GM23338 (cell line): ENCODE results near the gene ACBD7. TPM values are rescaled to one million over a fixed set of nuclear protein-coding genes. Genes with fewer than 3 reads are reported as not detected.

ENCODE experiments used
- ATAC-seq: fragments of 200-7000 bp; cut with Tn5 transposase; 3 replicates; pipeline ENCODE4 v1.9.1; 2020
- DNase-seq: peaks from one replicate; pipeline ENCODE4 v3.0.0-alpha.2; 2015; ENCODE audit warnings: low spot score
- H2AFZ ChIP-seq: fragments of 200-600 bp; sonication (generic); 2 replicates; pipeline ENCODE4 v1.8.0; 2016; ENCODE audit warnings: antibody characterized with exemption, mild to moderate bottlenecking, moderate library complexity
- H3F3A ChIP-seq: fragments of 200-600 bp; sonication (generic); replicated peaks from 2 replicates; pipeline ENCODE4 v1.8.0; 2017; ENCODE audit warnings: antibody characterized with exemption, mixed run types, low read depth
- H3K27ac ChIP-seq: fragments of 200-600 bp; sonication (generic); 2 replicates; pipeline ENCODE4 v1.6.1; 2016; ENCODE audit warnings: low read depth
- H3K27me3 ChIP-seq: fragments of 200-600 bp; sonication (generic); 2 replicates; pipeline ENCODE4 v1.8.0; 2016; ENCODE audit warnings: mild to moderate bottlenecking, mixed run types, moderate library complexity; ENCODE audit not compliant: insufficient read depth
- H3K36me3 ChIP-seq: fragments of 200-600 bp; sonication (generic); 2 replicates; pipeline ENCODE4 v1.8.0; 2016; ENCODE audit warnings: mild to moderate bottlenecking; ENCODE audit not compliant: insufficient read depth
- H3K4me1 ChIP-seq: fragments of 200-600 bp; sonication (generic); 2 replicates; pipeline ENCODE4 v1.8.0; 2016; ENCODE audit warnings: mild to moderate bottlenecking, moderate library complexity; ENCODE audit not compliant: insufficient read depth
- H3K4me2 ChIP-seq: fragments of 200-600 bp; sonication (generic); 2 replicates; pipeline ENCODE4 v1.7.1; 2017; ENCODE audit warnings: mixed run types
- H3K4me3 ChIP-seq: fragments of 200-600 bp; sonication (generic); 2 replicates; pipeline ENCODE4 v1.6.1; 2016; ENCODE audit warnings: mixed run types
- H3K79me2 ChIP-seq: fragments of 200-600 bp; sonication (generic); replicated peaks from 2 replicates; pipeline ENCODE4 v1.8.0; 2017; ENCODE audit warnings: mild to moderate bottlenecking; ENCODE audit not compliant: insufficient read depth
- H3K9me2 ChIP-seq: fragments of 200-600 bp; sonication (generic); 2 replicates; pipeline ENCODE4 v1.8.0; 2017; ENCODE audit not compliant: insufficient read depth
- H4K20me1 ChIP-seq: fragments of 200-600 bp; sonication (generic); replicated peaks from 2 replicates; pipeline ENCODE4 v1.8.0; 2017; ENCODE audit warnings: mild to moderate bottlenecking; ENCODE audit not compliant: insufficient read depth
- H3K27ac Mint-ChIP-seq: 2 replicates; pipeline ENCODE4 v1.8.0; 2020; ENCODE audit warnings: inconsistent platforms, mild to moderate bottlenecking, moderate library complexity, mixed read lengths
- H3K27me3 Mint-ChIP-seq: 3 replicates; pipeline ENCODE4 v1.8.0; 2022; ENCODE audit warnings: low read depth, mild to moderate bottlenecking, moderate library complexity, mixed read lengths, inconsistent platforms; ENCODE audit not compliant: insufficient read depth, poor library complexity
- H3K36me3 Mint-ChIP-seq: 3 replicates; pipeline ENCODE4 v1.8.0; 2021; ENCODE audit warnings: low read depth, mild to moderate bottlenecking, inconsistent platforms, moderate library complexity, mixed read lengths
- H3K4me1 Mint-ChIP-seq: 3 replicates; pipeline ENCODE4 v1.8.0; 2020; ENCODE audit warnings: mild to moderate bottlenecking, inconsistent platforms, mixed read lengths
- H3K4me3 Mint-ChIP-seq: 3 replicates; pipeline ENCODE4 v1.8.0; 2021; ENCODE audit warnings: moderate library complexity, mild to moderate bottlenecking, inconsistent platforms, mixed read lengths
- H3K9me3 Mint-ChIP-seq: 3 replicates; pipeline ENCODE4 v1.8.0; 2020; ENCODE audit warnings: moderate library complexity, mild to moderate bottlenecking, inconsistent platforms, mixed read lengths
- ETS1 ChIP-seq: IDR thresholded peaks from 2 replicates; pipeline ENCODE4 v1.6.1; 2016; ENCODE audit warnings: antibody characterized with exemption
- EZH2 ChIP-seq: fragments of 200-600 bp; sonication (generic); IDR thresholded peaks from one replicate; pipeline ENCODE4 v1.8.0; 2017; ENCODE audit warnings: antibody characterized with exemption, mild to moderate bottlenecking, low read depth; ENCODE audit not compliant: unreplicated experiment
- POLR2AphosphoS5 ChIP-seq: IDR thresholded peaks from 2 replicates; pipeline ENCODE4 v1.6.1; 2016; ENCODE audit warnings: antibody characterized with exemption, low read depth
- REST ChIP-seq: IDR thresholded peaks from one replicate; pipeline ENCODE4 v1.6.1; 2018; ENCODE audit warnings: antibody characterized with exemption; ENCODE audit not compliant: unreplicated experiment
- ZNF114 ChIP-seq: fragments of 250-450 bp; sonication (Bioruptor Pico); IDR thresholded peaks from 2 replicates; pipeline ENCODE4 v1.5.0; 2020; ENCODE audit warnings: mild to moderate bottlenecking, moderate library complexity
- ZNF331 ChIP-seq: fragments of 250-450 bp; sonication (Bioruptor Pico); IDR thresholded peaks from 2 replicates; pipeline ENCODE4 v1.5.0; 2020; ENCODE audit warnings: low read depth, mild to moderate bottlenecking, moderate library complexity
- ZNF462 ChIP-seq: fragments of 250-450 bp; sonication (Bioruptor Pico); IDR thresholded peaks from 2 replicates; pipeline ENCODE4 v1.5.0; 2020; ENCODE audit warnings: mild to moderate bottlenecking, moderate library complexity
- polyA plus RNA-seq: library from polyadenylated mRNA; unstranded; fragments of >200 nt; fragmentation: Nextera tagmentation; extraction: Ambion mirVana; gene quantifications from 2 replicates; pipeline ENCODE4 v1.2.1, GENCODE V29; 2016
- total RNA-seq: library from RNA; depleted of rRNA; stranded (reverse); fragments of >200 nt; shearing (Covaris generic); gene quantifications from 2 replicates; pipeline ENCODE4 v1.2.3, GENCODE V29; 2014
- TF ChIP-seq, protein P1 (sequence below), 2 experiments: fragments of 200-600 bp in 1 of 2; sonication (generic) in 1 of 2; conservative IDR thresholded peaks; 2 replicates each; pipeline versions ENCODE4 v1.5.1 to v1.6.1; 2016 to 2017; ENCODE audit warnings: antibody characterized with exemption in 2 of 2, low read depth in 2 of 2, mild to moderate bottlenecking in 2 of 2, moderate library complexity in 1 of 2

The ACBD7 gene
- total and polyA plus RNA-seq, 2 experiments from 2014 or later, result 2.8 to 14.7 TPM

- TF ChIP-seq ZNF462 (CRISPR knock-in tag) (no peak), ZNF114 (CRISPR knock-in tag) (no peak), ETS1 (no peak), ZNF331 (CRISPR knock-in tag) (no peak), EZH2 (no peak), POLR2AphosphoS5 (no peak)
Measured at GRCh38 chr10:15121707-15122106, 33.1 kb upstream of the ACBD7 start (continued).

GRCh38 chr10:15120523-15120922 lies 31.9 kb upstream of the ACBD7 start:
- H2AFZ ChIP-seq, result no peak overlapping the region
- no peaks in the 10 kb centered on the region for H4K20me1 ChIP-seq
- no peaks in the 10 kb centered on the region for H3K27me3 ChIP-seq
- peaks cover 19% of the 10 kb centered on the region for H3K36me3 Mint-ChIP-seq
- ATAC-seq (no peak), DNase-seq (no peak)
- H3K36me3 ChIP-seq, result peaks cover 10% of the 10 kb centered on the region; the same call in 1 of the 2 replicates
- no peaks in the 10 kb centered on the region for H3K4me1 Mint-ChIP-seq
- no peak overlapping the region for H3K4me3 Mint-ChIP-seq
- no peaks in the 10 kb centered on the region for H3K9me3 Mint-ChIP-seq
- H3K27me3 Mint-ChIP-seq, result no peaks in the 10 kb centered on the region
- no peaks in the 10 kb centered on the region for H3K4me1 ChIP-seq
- no peak overlapping the region for H3K27ac ChIP-seq
- H3K4me2 ChIP-seq, result no peak overlapping the region
- no peak overlapping the region for H3K4me3 ChIP-seq
- H3K9me2 ChIP-seq, result no peaks in the 10 kb centered on the region
- H3K27ac Mint-ChIP-seq, result no peak overlapping the region
- no peaks in the 10 kb centered on the region for H3F3A ChIP-seq
- no peaks in the 10 kb centered on the region for H3K79me2 ChIP-seq
- TF ChIP-seq ETS1, result no peak
- TF ChIP-seq REST, result no peak
- TF ChIP-seq POLR2AphosphoS5, result no peak
- TF ChIP-seq ZNF331 (CRISPR knock-in tag), result no peak
- TF ChIP-seq, protein P1, sequence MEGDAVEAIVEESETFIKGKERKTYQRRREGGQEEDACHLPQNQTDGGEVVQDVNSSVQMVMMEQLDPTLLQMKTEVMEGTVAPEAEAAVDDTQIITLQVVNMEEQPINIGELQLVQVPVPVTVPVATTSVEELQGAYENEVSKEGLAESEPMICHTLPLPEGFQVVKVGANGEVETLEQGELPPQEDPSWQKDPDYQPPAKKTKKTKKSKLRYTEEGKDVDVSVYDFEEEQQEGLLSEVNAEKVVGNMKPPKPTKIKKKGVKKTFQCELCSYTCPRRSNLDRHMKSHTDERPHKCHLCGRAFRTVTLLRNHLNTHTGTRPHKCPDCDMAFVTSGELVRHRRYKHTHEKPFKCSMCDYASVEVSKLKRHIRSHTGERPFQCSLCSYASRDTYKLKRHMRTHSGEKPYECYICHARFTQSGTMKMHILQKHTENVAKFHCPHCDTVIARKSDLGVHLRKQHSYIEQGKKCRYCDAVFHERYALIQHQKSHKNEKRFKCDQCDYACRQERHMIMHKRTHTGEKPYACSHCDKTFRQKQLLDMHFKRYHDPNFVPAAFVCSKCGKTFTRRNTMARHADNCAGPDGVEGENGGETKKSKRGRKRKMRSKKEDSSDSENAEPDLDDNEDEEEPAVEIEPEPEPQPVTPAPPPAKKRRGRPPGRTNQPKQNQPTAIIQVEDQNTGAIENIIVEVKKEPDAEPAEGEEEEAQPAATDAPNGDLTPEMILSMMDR (conservative IDR thresholded peaks at IDR 0.05; ENCODE audit: low read depth in 2 of 2), result no peak
